ENCODE results near the gene OR51T1. TPM values are rescaled to one million over a fixed set of nuclear protein-coding genes. Genes with fewer than 3 reads are reported as not detected.

The OR51T1 gene
- polyA plus RNA-seq, 1 donor from 2014 or later: not detected

DNA sequence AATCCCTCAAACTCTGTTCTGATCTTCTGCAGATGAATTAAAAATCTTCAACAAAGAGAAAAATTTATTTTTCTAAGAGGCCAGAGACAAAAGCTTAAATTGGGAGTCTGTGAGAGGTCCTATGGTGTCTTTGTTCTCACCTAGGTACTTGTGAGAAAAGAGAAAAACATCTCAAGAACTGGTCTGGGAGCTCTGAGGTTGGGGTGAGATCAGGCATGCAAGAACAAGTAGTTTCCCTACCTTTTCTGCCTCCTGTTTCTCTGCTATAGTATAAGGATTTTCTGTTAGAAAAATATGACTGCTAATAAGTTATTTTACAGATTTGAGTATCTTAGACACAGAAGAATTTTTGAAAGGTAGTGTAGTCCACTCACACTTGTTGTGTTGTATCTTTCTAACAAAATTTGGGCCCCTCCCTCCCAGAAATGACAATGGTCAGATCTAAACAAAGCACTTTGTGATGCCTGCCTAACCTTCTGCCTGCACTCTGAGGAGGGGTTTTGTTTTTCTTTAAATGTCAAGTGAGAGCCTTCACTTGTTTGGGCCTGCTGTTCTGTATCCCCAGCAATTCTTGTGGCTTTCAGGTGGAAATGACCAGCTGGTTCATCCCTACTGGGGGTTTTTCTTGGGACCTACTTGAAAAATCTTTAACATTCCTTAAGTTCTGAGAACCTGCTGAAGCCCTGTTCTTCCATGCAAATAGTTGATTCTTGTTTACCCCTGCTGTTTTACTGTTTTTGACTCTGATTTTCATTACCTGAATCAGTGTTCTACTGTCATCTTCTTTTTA lies 19.1 kb upstream of the OR51T1 start:
- no peak for TF ChIP-seq EZH2 (IDR thresholded peaks at IDR 0.05; ENCODE audit: borderline replicate concordance, insufficient read depth, low read length, poor library complexity, severe bottlenecking)
- no peak for TF ChIP-seq SMC3 (conservative IDR thresholded peaks at IDR 0.05; ENCODE audit: poor library complexity)
- TF ChIP-seq, protein P1, sequence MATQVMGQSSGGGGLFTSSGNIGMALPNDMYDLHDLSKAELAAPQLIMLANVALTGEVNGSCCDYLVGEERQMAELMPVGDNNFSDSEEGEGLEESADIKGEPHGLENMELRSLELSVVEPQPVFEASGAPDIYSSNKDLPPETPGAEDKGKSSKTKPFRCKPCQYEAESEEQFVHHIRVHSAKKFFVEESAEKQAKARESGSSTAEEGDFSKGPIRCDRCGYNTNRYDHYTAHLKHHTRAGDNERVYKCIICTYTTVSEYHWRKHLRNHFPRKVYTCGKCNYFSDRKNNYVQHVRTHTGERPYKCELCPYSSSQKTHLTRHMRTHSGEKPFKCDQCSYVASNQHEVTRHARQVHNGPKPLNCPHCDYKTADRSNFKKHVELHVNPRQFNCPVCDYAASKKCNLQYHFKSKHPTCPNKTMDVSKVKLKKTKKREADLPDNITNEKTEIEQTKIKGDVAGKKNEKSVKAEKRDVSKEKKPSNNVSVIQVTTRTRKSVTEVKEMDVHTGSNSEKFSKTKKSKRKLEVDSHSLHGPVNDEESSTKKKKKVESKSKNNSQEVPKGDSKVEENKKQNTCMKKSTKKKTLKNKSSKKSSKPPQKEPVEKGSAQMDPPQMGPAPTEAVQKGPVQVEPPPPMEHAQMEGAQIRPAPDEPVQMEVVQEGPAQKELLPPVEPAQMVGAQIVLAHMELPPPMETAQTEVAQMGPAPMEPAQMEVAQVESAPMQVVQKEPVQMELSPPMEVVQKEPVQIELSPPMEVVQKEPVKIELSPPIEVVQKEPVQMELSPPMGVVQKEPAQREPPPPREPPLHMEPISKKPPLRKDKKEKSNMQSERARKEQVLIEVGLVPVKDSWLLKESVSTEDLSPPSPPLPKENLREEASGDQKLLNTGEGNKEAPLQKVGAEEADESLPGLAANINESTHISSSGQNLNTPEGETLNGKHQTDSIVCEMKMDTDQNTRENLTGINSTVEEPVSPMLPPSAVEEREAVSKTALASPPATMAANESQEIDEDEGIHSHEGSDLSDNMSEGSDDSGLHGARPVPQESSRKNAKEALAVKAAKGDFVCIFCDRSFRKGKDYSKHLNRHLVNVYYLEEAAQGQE (IDR thresholded peaks at IDR 0.05; ENCODE audit: borderline replicate concordance): no peak
- no peak for TF ChIP-seq MXI1 (conservative IDR thresholded peaks at IDR 0.05; ENCODE audit: poor library complexity, severe bottlenecking)
- TF ChIP-seq TAF1 (IDR thresholded peaks at IDR 0.05; ENCODE audit: low read depth): no peak
- TF ChIP-seq, protein P2, sequence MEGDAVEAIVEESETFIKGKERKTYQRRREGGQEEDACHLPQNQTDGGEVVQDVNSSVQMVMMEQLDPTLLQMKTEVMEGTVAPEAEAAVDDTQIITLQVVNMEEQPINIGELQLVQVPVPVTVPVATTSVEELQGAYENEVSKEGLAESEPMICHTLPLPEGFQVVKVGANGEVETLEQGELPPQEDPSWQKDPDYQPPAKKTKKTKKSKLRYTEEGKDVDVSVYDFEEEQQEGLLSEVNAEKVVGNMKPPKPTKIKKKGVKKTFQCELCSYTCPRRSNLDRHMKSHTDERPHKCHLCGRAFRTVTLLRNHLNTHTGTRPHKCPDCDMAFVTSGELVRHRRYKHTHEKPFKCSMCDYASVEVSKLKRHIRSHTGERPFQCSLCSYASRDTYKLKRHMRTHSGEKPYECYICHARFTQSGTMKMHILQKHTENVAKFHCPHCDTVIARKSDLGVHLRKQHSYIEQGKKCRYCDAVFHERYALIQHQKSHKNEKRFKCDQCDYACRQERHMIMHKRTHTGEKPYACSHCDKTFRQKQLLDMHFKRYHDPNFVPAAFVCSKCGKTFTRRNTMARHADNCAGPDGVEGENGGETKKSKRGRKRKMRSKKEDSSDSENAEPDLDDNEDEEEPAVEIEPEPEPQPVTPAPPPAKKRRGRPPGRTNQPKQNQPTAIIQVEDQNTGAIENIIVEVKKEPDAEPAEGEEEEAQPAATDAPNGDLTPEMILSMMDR (IDR thresholded peaks at IDR 0.05; ENCODE audit: poor library complexity, severe bottlenecking): no peak
- no peak for TF ChIP-seq EP300 (conservative IDR thresholded peaks at IDR 0.05; ENCODE audit: poor library complexity, severe bottlenecking)
- TF ChIP-seq POLR2AphosphoS5 (IDR thresholded peaks at IDR 0.05): no peak
- no peak for TF ChIP-seq RAD21 (conservative IDR thresholded peaks at IDR 0.05)
- H4K20me1 ChIP-seq (ENCODE audit: insufficient read depth): no peaks in the 10 kb centered on the region
- H3K9me3 ChIP-seq (ENCODE audit: low read length): no peaks in the 10 kb centered on the region
- H3K9me2 ChIP-seq (ENCODE audit: insufficient read depth, low read length): no peaks in the 10 kb centered on the region
- no peak overlapping the region for H3K9ac ChIP-seq (ENCODE audit: low read length)
- no peak overlapping the region for H3K27ac ChIP-seq (ENCODE audit: low read length)
- H3K79me2 ChIP-seq (replicated peaks; ENCODE audit: insufficient read depth, low read length): no peaks in the 10 kb centered on the region
- no peak overlapping the region for H2AFZ ChIP-seq (ENCODE audit: low read depth, low read length)
- H3K4me2 ChIP-seq (ENCODE audit: low read length): no peak overlapping the region
- no peak overlapping the region for H3K4me3 ChIP-seq (ENCODE audit: low read length)
- H3K27me3 ChIP-seq (ENCODE audit: insufficient read depth, low read depth, low read length): no peaks in the 10 kb centered on the region
- H3F3A ChIP-seq (ENCODE audit: insufficient read depth, low read length, poor library complexity, severe bottlenecking): no peaks in the 10 kb centered on the region
- no peaks in the 10 kb centered on the region for H3K36me3 ChIP-seq (ENCODE audit: insufficient read depth, low read length)

DNA sequence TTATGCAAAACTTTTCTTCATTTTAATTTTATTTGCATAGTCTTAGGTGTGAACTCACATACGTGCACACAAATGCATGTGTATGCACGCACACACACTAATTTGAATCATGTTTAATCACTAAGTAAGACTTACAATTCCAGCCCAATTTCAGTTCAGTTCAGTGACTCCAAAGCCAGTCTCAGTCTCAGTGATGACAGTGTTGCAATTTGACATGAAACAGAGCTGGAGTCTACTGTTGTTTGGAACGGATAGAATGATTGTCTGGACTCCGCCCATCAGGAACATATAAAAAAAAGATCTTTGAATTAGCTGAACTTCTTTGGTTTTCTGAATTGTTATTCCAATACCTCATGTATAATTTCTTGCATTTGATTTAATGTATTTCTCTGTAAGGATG lies 17.8 kb upstream of the OR51T1 start:
- Histone ChIP-seq H2AFZ (ENCODE audit: low read depth, low read length) (no peak overlapping the region), H3F3A (ENCODE audit: insufficient read depth, low read length, poor library complexity, severe bottlenecking) (no peaks in the 10 kb centered on the region)

More for the DNA sequence above, 17.8 kb upstream of the OR51T1 start:
- Histone ChIP-seq H3K27me3 (ENCODE audit: insufficient read depth, low read depth, low read length) (no peaks in the 10 kb centered on the region), H3K79me2 (replicated peaks; ENCODE audit: insufficient read depth, low read length) (no peaks in the 10 kb centered on the region), H3K4me2 (ENCODE audit: low read length) (no peak overlapping the region), H4K20me1 (ENCODE audit: insufficient read depth) (no peaks in the 10 kb centered on the region), H3K4me3 (ENCODE audit: low read length) (no peak overlapping the region), H3K9me2 (ENCODE audit: insufficient read depth, low read length) (no peaks in the 10 kb centered on the region), H3K27ac (ENCODE audit: low read length) (no peak overlapping the region), H3K36me3 (ENCODE audit: insufficient read depth, low read length) (no peaks in the 10 kb centered on the region), H3K9ac (ENCODE audit: low read length) (no peak overlapping the region), H3K9me3 (ENCODE audit: low read length) (no peaks in the 10 kb centered on the region)
- no peak for TF ChIP-seq TAF1 (IDR thresholded peaks at IDR 0.05; ENCODE audit: low read depth)
- no peak for TF ChIP-seq POLR2AphosphoS5 (IDR thresholded peaks at IDR 0.05)
- TF ChIP-seq RAD21 (conservative IDR thresholded peaks at IDR 0.05): no peak
- no peak for TF ChIP-seq EP300 (conservative IDR thresholded peaks at IDR 0.05; ENCODE audit: poor library complexity, severe bottlenecking)
- TF ChIP-seq, protein P1 (IDR thresholded peaks at IDR 0.05; ENCODE audit: borderline replicate concordance): no peak
- no peak for TF ChIP-seq SMC3 (conservative IDR thresholded peaks at IDR 0.05; ENCODE audit: poor library complexity)
- no peak for TF ChIP-seq MXI1 (conservative IDR thresholded peaks at IDR 0.05; ENCODE audit: poor library complexity, severe bottlenecking)
- TF ChIP-seq, protein P2 (IDR thresholded peaks at IDR 0.05; ENCODE audit: poor library complexity, severe bottlenecking): no peak
- no peak for TF ChIP-seq EZH2 (IDR thresholded peaks at IDR 0.05; ENCODE audit: borderline replicate concordance, insufficient read depth, low read length, poor library complexity, severe bottlenecking)

Data from neural cell (in vitro differentiated cells).